HepG2 (cell line): ENCODE data around the gene AGMO. TPM values are rescaled to one million over a fixed set of nuclear protein-coding genes. Genes with fewer than 3 reads are reported as not detected.

Experiments
- ATAC-seq: fragments of 200-7000 bp; cut with Tn5 transposase; 3 replicates; pipeline ENCODE4 v1.9.1; 2020; ENCODE audit warnings: mild to moderate bottlenecking, moderate library complexity
- BruUV-seq: library from RNA; stranded (reverse); fragments of 400-500 nt; replicated peaks from 2 replicates; lab custom pipeline; 2021; lab: Mats Ljungman, UMichigan
- CTCF ChIA-PET: fragments of 300-600 bp; formaldehyde crosslinking; extraction: SDS; loops from one replicate; lab custom pipeline; 2021; ENCODE audit warnings: low total read pairs, inconsistent platforms, low intra/inter-chr PET ratio; lab: Yijun Ruan, JAX
- POLR2A ChIA-PET: fragments of 350-600 bp; sonication (Branson Sonifier 250); formaldehyde crosslinking; loops from one replicate; lab custom pipeline; 2020; ENCODE audit warnings: antibody characterized with exemption, inconsistent platforms; lab: Yijun Ruan, JAX
- DNase-seq: peaks from one replicate; pipeline ENCODE4 v3.0.0-alpha.2; 2015; ENCODE audit warnings: low spot score
- FAIRE-seq: peaks from 3 replicates; lab custom pipeline; 2011; peaks lifted over from hg19 to GRCh38; lab: Jason Lieb, UNC
- H2AFZ ChIP-seq: one replicate; pipeline ENCODE4 v1.6.1; 2011; ENCODE audit warnings: low read length, inconsistent platforms
- H3K27ac ChIP-seq: fragments of 300-600 bp; 3 replicates; pipeline ENCODE4 v1.8.0; 2011; ENCODE audit warnings: mixed run types, mild to moderate bottlenecking, mixed read lengths, low read length, inconsistent platforms; ENCODE audit not compliant: insufficient read depth; ENCODE audit errors: extremely low read length
- H3K27me3 ChIP-seq, 2 experiments: fragments of 200-600 bp in 1 of 2; 2 replicates in 1 of 2; 3 replicates in 1 of 2; pipeline versions ENCODE4 v1.6.0 to v1.8.0; 2011; ENCODE audit warnings: low read length in 2 of 2, mild to moderate bottlenecking in 2 of 2, moderate library complexity in 2 of 2, inconsistent platforms in 1 of 2; ENCODE audit not compliant: insufficient read depth in 2 of 2, control insufficient read depth in 1 of 2
- H3K36me3 ChIP-seq, 2 experiments: fragments of 200-600 bp in 1 of 2; replicated peaks in 1 of 2; 2 replicates in 1 of 2; 3 replicates in 1 of 2; pipeline versions ENCODE4 v1.5.1 to v1.8.0; 2011; ENCODE audit warnings: low read length in 2 of 2, inconsistent platforms in 1 of 2; ENCODE audit not compliant: insufficient read depth in 2 of 2, control insufficient read depth in 1 of 2
- H3K4me1 ChIP-seq: 2 replicates; pipeline ENCODE4 v1.5.1; 2012; ENCODE audit warnings: low read length, inconsistent platforms; ENCODE audit not compliant: insufficient read depth
- H3K4me2 ChIP-seq: 2 replicates; pipeline ENCODE4 v1.6.0; 2011; ENCODE audit warnings: low read depth, low read length, inconsistent platforms
- H3K4me3 ChIP-seq, 3 experiments: fragments of 200-600 bp in 1 of 3; sonication (generic), shearing (Covaris generic) in 1 of 3; replicated peaks in 1 of 3; 2 replicates each; pipeline ENCODE4 v1.5.1; 2011 to 2016; ENCODE audit warnings: low read length in 3 of 3, inconsistent platforms in 2 of 3, low read depth in 2 of 3, mild to moderate bottlenecking in 2 of 3, control low read depth in 1 of 3, mixed read lengths in 1 of 3; ENCODE audit not compliant: insufficient read depth in 1 of 3
- H3K79me2 ChIP-seq: one replicate; pipeline ENCODE4 v1.6.1; 2011; ENCODE audit warnings: low read length, inconsistent platforms; ENCODE audit not compliant: insufficient read depth
- H3K9ac ChIP-seq: 2 replicates; pipeline ENCODE4 v1.6.0; 2011; ENCODE audit warnings: mild to moderate bottlenecking, low read depth, low read length, inconsistent platforms; ENCODE audit not compliant: insufficient read depth
- H3K9me3 ChIP-seq: 2 replicates; pipeline ENCODE4 v1.5.1; 2012; ENCODE audit warnings: mild to moderate bottlenecking, low read length
- H4K20me1 ChIP-seq: 2 replicates; pipeline ENCODE4 v1.6.0; 2011; ENCODE audit warnings: inconsistent platforms, mild to moderate bottlenecking, low read length, moderate library complexity; ENCODE audit not compliant: insufficient read depth
- GPN1 ChIP-seq: sonication (generic); formaldehyde crosslinking; IDR thresholded peaks from 2 replicates; pipeline ENCODE4 v1.5.1; 2020; ENCODE audit warnings: missing genetic modification reagents, borderline replicate concordance
- HNF1B ChIP-seq: sonication (generic); formaldehyde crosslinking; IDR thresholded peaks from 2 replicates; pipeline ENCODE4 v1.5.1; 2020; ENCODE audit warnings: mild to moderate bottlenecking, moderate library complexity, missing genetic modification reagents
- ISL2 ChIP-seq: sonication (generic); formaldehyde crosslinking; IDR thresholded peaks from 2 replicates; pipeline ENCODE4 v1.5.0; 2020; ENCODE audit warnings: missing genetic modification reagents
- PCBP1 ChIP-seq: fragments of 200-400 bp; formaldehyde crosslinking; IDR thresholded peaks from 2 replicates; pipeline ENCODE4 v1.6.1; 2017; ENCODE audit warnings: mild to moderate bottlenecking, low read depth, low read length, borderline replicate concordance
- RFXAP ChIP-seq: sonication (generic); formaldehyde crosslinking; IDR thresholded peaks from 2 replicates; pipeline ENCODE4 v1.4.0; 2020; ENCODE audit warnings: missing genetic modification reagents, borderline replicate concordance
- ZFY ChIP-seq: sonication (generic); formaldehyde crosslinking; IDR thresholded peaks from 2 replicates; pipeline ENCODE4 v1.4.0; 2020; ENCODE audit warnings: missing genetic modification reagents
- ZNF180 ChIP-seq: sonication (generic); formaldehyde crosslinking; IDR thresholded peaks from 2 replicates; pipeline ENCODE4 v1.4.0; 2020; ENCODE audit warnings: low read depth, missing genetic modification reagents, borderline replicate concordance
- ZNF224 ChIP-seq: sonication (generic); formaldehyde crosslinking; IDR thresholded peaks from 2 replicates; pipeline ENCODE4 v1.5.0; 2020; ENCODE audit warnings: mild to moderate bottlenecking, missing genetic modification reagents
- ZNF251 ChIP-seq: sonication (generic); formaldehyde crosslinking; IDR thresholded peaks from 2 replicates; pipeline ENCODE4 v1.9.0; 2021; ENCODE audit warnings: mild to moderate bottlenecking, missing genetic modification reagents
- ZNF432 ChIP-seq: sonication (generic); formaldehyde crosslinking; IDR thresholded peaks from 2 replicates; pipeline ENCODE4 v1.5.0; 2020; ENCODE audit warnings: missing genetic modification reagents, mild to moderate bottlenecking, borderline replicate concordance
- ZNF674 ChIP-seq: sonication (generic); formaldehyde crosslinking; IDR thresholded peaks from 2 replicates; pipeline ENCODE4 v1.5.0; 2020; ENCODE audit warnings: low read depth, mild to moderate bottlenecking, missing genetic modification reagents
- ZNF746 ChIP-seq: sonication (generic); formaldehyde crosslinking; IDR thresholded peaks from 2 replicates; pipeline ENCODE4 v1.8.0; 2022; ENCODE audit warnings: mild to moderate bottlenecking, missing genetic modification reagents
- WGBS: methylation state at CpG from one replicate; pipeline ENCODE4 v1.1.6; 2017; ENCODE audit warnings: low lambda C conversion rate; 5-methylcytosine and 5-hydroxymethylcytosine counted together
- in situ Hi-C: cut with HindIII; loops from 2 replicates; pipeline ENCODE4 v1.10.0; 2017; ENCODE audit warnings: low pct_unique_long_range_greater_than_20kb; ENCODE audit not compliant: extremely low pct_ligation_motif_present
- intact Hi-C: fragments of 100-400 bp; cut with micrococcal nuclease; formaldehyde crosslinking; loops from one replicate; pipeline ENCODE4 v1.10.0; 2022; ENCODE audit not compliant: unreplicated experiment
- polyA plus RNA-seq, 8 experiments: library from polyadenylated mRNA; depleted of rRNA in 3 of 8; stranded (reverse) in 7 of 8; unstranded in 1 of 8; fragments of >200 nt; fragmentation: Illumina TruSeq in 4 of 8; extraction: Trizol in 4 of 8; gene quantifications; 2 replicates each; pipeline versions ENCODE4 v1.2.1 to v1.2.3, GENCODE V29; 2011 to 2016; ENCODE audit warnings: low read depth in 4 of 8, missing spikeins in 1 of 8, mixed read lengths in 1 of 8; ENCODE audit not compliant: insufficient read depth in 1 of 8
- total RNA-seq, 5 experiments: library from RNA; depleted of rRNA; stranded (reverse); fragments of >200 nt; fragmentation: Illumina TruSeq; extraction: Trizol; gene quantifications; 2 replicates each; pipeline ENCODE4 v1.2.3, GENCODE V29; 2016; ENCODE audit warnings: low read depth in 1 of 5
- TF ChIP-seq, protein P1 (sequence below): sonication (generic); formaldehyde crosslinking; IDR thresholded peaks from 2 replicates; pipeline ENCODE4 v1.4.0; 2020; ENCODE audit warnings: mild to moderate bottlenecking, missing genetic modification reagents
- TF ChIP-seq, protein P2 (sequence below): sonication (generic); formaldehyde crosslinking; IDR thresholded peaks from 2 replicates; pipeline ENCODE4 v1.8.0; 2022; ENCODE audit warnings: low read depth, missing genetic modification reagents

Gene AGMO
- total and polyA plus RNA-seq, 2 of the 13 experiments (the other 11 are each of a cell fraction or from before 2014, with no cell fraction given), result 0.22 to 0.50 TPM

GRCh38 chr7:15424468-15424867, 137.3 kb downstream of the AGMO start:
- no TSS peak for BruUV-seq
- CTCF ChIA-PET, result no interaction called here
- Histone ChIP-seq H3K4me1 (no peaks in the 10 kb centered on the region), H3K4me3 (no peak overlapping the region)
- ATAC-seq, result no peak
- no peak for FAIRE-seq
- DNase-seq, result no peak
- TF ChIP-seq ZNF746 (CRISPR knock-in tag) (no peak), ZNF251 (CRISPR knock-in tag) (no peak), ZNF224 (CRISPR knock-in tag) (no peak), ZNF674 (no peak), ISL2 (CRISPR knock-in tag) (no peak), RFXAP (CRISPR knock-in tag) (no peak), ZNF432 (no peak), ZFY (CRISPR knock-in tag) (no peak), PCBP1 (no peak)
- TF ChIP-seq, all 625 proteins: peak for 0
- intact Hi-C loops (no loop called here), in situ Hi-C loops (no loop called here)
- Histone ChIP-seq H3K9me3 (peaks cover 84% of the 10 kb centered on the region), H3K9ac (no peak overlapping the region), H3K36me3 (no peaks in the 10 kb centered on the region), H2AFZ (no peak overlapping the region), H3K27me3 (no peaks in the 10 kb centered on the region), H3K4me2 (no peak overlapping the region), H3K79me2 (no peaks in the 10 kb centered on the region), H4K20me1 (no peaks in the 10 kb centered on the region), H3K27ac (no peak overlapping the region)
- WGBS, result 58% methylated on average over 2 of the region's 2 CpGs
- POLR2A ChIA-PET, result no interaction called here

- DNase-seq, result no peak
- H3K27ac ChIP-seq, result no peak overlapping the region
- no peaks in the 10 kb centered on the region for H3K36me3 ChIP-seq
- H3K4me2 ChIP-seq, result no peak overlapping the region
- no peak for FAIRE-seq
- ChIA-PET POLR2A (no interaction called here), CTCF (no interaction called here)
- H2AFZ ChIP-seq, result no peak overlapping the region
- H3K4me1 ChIP-seq, result no peaks in the 10 kb centered on the region
- TF ChIP-seq, protein P1, sequence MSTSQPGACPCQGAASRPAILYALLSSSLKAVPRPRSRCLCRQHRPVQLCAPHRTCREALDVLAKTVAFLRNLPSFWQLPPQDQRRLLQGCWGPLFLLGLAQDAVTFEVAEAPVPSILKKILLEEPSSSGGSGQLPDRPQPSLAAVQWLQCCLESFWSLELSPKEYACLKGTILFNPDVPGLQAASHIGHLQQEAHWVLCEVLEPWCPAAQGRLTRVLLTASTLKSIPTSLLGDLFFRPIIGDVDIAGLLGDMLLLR, result no peak
- TF ChIP-seq, protein P2, sequence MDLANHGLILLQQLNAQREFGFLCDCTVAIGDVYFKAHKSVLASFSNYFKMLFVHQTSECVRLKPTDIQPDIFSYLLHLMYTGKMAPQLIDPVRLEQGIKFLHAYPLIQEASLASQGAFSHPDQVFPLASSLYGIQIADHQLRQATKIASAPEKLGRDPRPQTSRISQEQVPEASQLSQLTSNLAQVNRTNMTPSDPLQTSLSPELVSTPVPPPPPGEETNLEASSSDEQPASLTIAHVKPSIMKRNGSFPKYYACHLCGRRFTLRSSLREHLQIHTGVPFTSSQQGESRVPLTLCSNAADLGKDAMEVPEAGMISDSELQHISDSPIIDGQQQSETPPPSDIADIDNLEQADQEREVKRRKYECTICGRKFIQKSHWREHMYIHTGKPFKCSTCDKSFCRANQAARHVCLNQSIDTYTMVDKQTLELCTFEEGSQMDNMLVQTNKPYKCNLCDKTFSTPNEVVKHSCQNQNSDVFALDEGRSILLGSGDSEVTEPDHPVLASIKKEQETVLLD (CRISPR knock-in tag), result no peak
- no peak for TF ChIP-seq HNF1B (CRISPR knock-in tag)
- TF ChIP-seq GPN1 (CRISPR knock-in tag), result no peak
- TF ChIP-seq ZNF180 (CRISPR knock-in tag), result no peak
- no peaks in the 10 kb centered on the region for H3K79me2 ChIP-seq
- H3K9ac ChIP-seq, result no peak overlapping the region
- peaks cover 77% of the 10 kb centered on the region for H3K9me3 ChIP-seq
- in situ Hi-C loops (no loop called here), intact Hi-C loops (no loop called here)
- no TSS peak for BruUV-seq
- H3K27me3 ChIP-seq, result no peaks in the 10 kb centered on the region
- no peak overlapping the region for H3K4me3 ChIP-seq
- 49% methylated on average over 2 of the region's 2 CpGs for WGBS
- H4K20me1 ChIP-seq, result no peaks in the 10 kb centered on the region
- no peak for ATAC-seq
Observed at GRCh38 chr7:15419596-15419995, 142.2 kb downstream of the AGMO start.
